ENCODE results near the gene KRT83. TPM values are rescaled to one million over a fixed set of nuclear protein-coding genes. Genes with fewer than 3 reads are reported as not detected.
A peak's percentile ranks its signal among the peaks of the same experiment; 100 is the strongest.
"Not testable (repeated sequence)": the region's sequence is repeated elsewhere in the genome, so short reads cannot be mapped to it uniquely, and the experiment has no call there.

KRT83 gene
- total and polyA plus RNA-seq, 12 donors, result not detected

DNA sequence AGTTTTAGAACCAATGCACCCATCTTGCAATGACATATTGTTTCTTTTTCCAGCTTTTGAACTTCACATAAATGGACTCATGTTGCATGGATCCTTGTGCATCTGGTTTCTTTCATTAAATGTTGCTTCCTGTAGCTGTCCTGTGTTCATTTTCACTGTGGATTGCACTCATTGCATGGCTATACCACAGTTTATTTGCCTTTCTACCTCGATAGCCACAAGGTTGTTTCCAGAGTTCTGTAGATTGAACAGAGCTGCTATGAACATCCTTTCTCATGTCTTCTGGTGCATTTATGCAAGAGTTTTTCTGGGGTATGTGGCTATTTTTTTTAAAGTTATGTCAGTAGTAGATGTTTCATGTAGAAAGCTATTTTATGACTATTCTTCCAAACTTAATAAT is 26.4 kb downstream of the KRT83 start:
- intact Hi-C loops (cut with DNase I), result no loop called here
- DNase-seq, result no peak
- 48 to 66% (median 52%) methylated on average over 1 of the region's 1 CpG for WGBS, 4 donors
- H3K36me3 ChIP-seq (replicated peaks in 1 of 2), result no peaks in the 10 kb centered on the region
- H3K27ac ChIP-seq, result no peak overlapping the region
- no peaks in the 10 kb centered on the region for H3K27me3 ChIP-seq
- H3K4me3 ChIP-seq, result no peak overlapping the region
- no peaks in the 10 kb centered on the region for H3K4me1 ChIP-seq (replicated peaks in 1 of 2)
- no peaks in the 10 kb centered on the region for H3K9me3 ChIP-seq (replicated peaks in 1 of 3)
- TF ChIP-seq CTCF (IDR thresholded peaks at IDR 0.05) (no peak), POLR2A (IDR thresholded peaks at IDR 0.05) (no peak)

DNA sequence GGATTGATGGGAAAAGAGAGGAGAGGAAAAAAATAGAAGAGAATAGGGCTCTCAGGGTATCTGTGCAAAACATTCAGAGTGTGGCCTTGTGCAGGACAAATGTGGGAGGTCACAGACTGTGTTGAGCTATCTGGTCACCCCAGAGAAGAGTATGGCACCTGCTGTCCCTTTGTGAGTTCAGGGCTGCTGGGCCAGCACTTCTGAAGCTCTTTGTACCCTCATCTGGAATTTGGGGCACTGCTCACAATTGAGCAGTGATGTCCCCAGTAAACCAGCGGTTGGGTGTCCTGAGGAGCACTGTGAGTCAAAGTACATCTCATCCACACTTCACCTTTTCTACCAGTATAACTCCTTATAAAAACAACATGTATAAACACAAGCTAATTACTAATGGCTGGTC is 27.3 kb downstream of the KRT83 start:
- TF ChIP-seq POLR2A (IDR thresholded peaks at IDR 0.05), result no peak
- no peak for TF ChIP-seq CTCF (IDR thresholded peaks at IDR 0.05)
- Histone ChIP-seq H3K9me3 (replicated peaks in 1 of 3) (no peaks in the 10 kb centered on the region), H3K4me1 (replicated peaks in 1 of 2) (no peaks in the 10 kb centered on the region), H3K27me3 (no peaks in the 10 kb centered on the region), H3K27ac (no peak overlapping the region), H3K4me3 (no peak overlapping the region), H3K36me3 (replicated peaks in 1 of 2) (no peaks in the 10 kb centered on the region)
- peak in 1 of 7 donors; percentile 34 for DNase-seq
- WGBS, 4 donors, result 73 to 95% (median 85%) methylated on average over 1 of the region's 1 CpG
- intact Hi-C loops (cut with DNase I), result no loop called here

DNA sequence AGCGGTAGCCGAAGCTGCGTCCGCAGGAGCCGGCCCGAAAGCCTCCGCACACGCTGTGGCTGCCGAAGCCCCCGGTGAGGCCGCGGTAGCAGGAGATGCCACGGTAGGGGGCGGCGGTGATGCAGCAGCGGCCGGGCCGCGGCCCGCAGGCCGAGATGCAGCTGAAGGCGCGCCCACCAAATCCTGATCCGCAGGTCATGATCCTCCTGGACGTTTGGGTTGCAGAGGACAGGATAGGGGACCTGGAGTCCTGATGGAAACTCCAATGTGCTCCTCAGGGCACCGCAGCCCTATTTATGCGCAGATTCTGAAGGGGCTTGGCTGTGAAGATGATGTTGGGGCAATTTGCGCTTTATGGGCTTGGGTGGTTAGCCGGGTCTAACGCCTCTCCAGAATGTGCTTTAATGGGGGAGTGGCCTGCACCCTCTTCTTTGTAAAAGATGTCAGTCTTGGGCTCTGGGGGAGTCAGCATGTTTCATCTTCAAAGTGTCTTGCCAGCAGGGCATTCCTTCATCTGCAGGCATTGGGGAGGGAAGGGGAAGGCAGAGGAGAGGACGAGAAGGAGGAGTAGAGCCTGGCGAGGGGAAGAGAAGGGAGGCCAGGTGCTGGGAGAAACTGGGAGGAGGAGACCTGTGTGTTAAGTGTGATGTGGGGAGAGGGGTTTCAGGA is 29.8 kb downstream of the KRT83 start, which contains the start of gene KRT81:
Gene KRT81 (minus strand): TSS at position 268 of the 669 bp plus-strand sequence. CDS start 69 bp downstream, at position 199.
- DNase-seq, result no peak
- Histone ChIP-seq H3K27ac (no peak within 1 kb of the TSS), H3K9me3 (replicated peaks in 1 of 3) (no peaks in the 10 kb centered on the region), H3K36me3 (replicated peaks in 1 of 2) (no peaks in the 10 kb centered on the region), H3K4me3 (no peak within 1 kb of the TSS), H3K4me1 (replicated peaks in 1 of 2) (no peaks in the 10 kb centered on the region), H3K27me3 (no peaks in the 10 kb centered on the region)
- intact Hi-C loops (cut with DNase I), result no loop called here
- 41 to 64% (median 56%) methylated on average over 7 to 23 of the region's 32 CpGs for WGBS, 4 donors
- no peak for TF ChIP-seq POLR2A (IDR thresholded peaks at IDR 0.05)

GRCh38 chr12:52290483-52291134 is 30.6 kb downstream of the KRT83 start:
- H3K9me3 ChIP-seq (replicated peaks in 1 of 3); DNase-seq; H3K27ac ChIP-seq; H3K36me3 ChIP-seq (replicated peaks in 1 of 2); H3K4me3 ChIP-seq; H3K27me3 ChIP-seq; H3K4me1 ChIP-seq (replicated peaks in 1 of 2); intact Hi-C loops (cut with DNase I): not testable (repeated sequence)
- WGBS, 4 donors, result no CpG with 5 or more reads among the region's 5 CpGs

DNA sequence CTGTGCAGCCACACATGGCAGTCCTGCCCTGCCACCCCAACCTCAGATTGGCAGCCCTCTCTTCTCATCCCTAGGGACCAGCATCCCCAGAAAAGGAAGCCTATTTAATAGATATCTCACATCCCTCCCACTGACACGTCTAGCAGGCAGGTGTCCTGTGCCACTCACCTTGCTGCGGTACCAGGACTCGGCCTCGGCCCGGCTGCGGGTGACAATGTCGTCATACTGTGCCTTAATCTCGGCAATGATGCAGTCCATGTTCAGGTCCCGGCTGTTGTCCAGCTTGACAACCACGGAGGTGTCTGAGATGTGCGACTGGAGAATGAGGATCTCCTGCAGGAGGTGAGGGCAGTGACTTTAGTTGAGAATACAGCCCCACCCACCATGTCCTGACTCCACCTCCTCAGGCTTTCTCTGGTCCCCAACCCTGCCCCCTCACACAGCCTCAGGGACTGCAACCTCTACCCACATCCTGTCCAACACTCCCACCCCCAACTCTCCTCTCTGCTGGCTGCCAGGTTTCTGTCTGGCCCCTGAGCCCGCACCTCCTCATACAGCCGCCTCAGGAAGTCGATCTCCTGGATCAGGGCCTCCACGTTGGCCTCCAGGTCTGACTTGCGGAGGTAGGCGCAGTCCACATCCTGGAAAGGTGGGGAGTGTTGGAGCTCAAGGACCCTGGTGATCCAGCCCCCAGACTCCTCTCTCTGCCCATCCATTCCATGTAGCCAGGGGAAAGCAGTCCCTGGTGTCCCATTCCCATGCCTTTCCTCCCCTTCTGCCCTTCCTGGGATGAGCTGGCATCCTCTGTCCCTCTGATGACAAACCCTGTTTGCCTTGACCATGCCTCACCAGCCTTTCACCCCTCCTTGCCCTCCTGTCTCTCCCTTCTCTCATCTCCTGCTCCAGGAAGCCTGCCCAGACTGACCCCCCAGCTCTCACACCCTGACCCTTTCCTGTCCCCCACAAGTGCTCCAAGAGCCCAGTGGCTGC is 33.1 kb downstream of the KRT83 start:
- H3K4me1 ChIP-seq (replicated peaks in 1 of 2); H3K36me3 ChIP-seq (replicated peaks in 1 of 2); H3K27ac ChIP-seq; H3K27me3 ChIP-seq; H3K9me3 ChIP-seq (replicated peaks in 1 of 3); intact Hi-C loops (cut with DNase I); H3K4me3 ChIP-seq: not testable (repeated sequence)
- peak in 1 of 7 donors; percentile 13 for DNase-seq
- WGBS, 4 donors, result 81 to 91% (median 86%) methylated on average over 13 to 17 of the region's 17 CpGs

DNA sequence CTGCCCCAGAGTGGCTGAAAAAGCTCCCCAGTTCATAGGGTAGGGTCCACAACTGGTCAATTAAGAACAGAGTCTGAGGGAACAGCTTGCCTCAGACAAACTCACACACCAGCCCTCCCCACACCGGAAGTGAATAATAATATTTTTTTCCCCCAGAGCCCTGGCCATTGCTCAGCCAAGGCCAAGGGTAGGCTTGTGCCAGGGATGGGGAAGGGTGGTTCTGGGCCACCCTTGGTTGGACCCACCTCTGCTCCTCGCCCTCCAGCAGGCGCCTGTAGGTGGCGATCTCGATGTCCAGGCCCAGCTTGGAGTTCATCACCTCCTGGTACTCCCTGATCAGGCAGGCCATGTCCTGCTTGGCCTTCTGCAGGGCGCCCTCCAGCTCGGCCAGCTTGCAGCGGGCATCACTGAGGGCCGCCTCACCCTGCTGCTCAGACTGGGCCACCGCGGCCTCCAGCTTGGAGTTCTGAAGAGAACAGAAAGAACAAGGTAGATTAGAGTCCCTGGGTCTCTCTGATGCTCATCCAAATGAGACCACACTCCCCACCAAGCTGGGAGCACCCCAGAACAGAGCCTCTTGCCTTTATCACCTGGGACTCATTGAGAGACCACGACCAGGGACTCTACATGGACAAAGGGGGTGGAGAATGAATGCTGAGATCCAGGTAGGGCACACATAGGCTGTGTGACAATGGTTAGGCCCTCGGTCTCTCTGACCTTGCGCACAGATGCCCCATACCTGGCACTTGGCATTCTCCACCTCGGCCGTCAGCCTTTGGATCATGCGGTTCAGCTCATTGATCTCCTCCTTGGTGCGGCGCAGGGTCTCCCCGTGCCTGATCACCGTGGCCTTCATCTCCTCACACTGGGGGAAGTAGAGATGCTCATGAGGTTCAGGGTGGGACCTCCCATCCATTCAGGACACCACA is 34.1 kb downstream of the KRT83 start:
- WGBS, 4 donors, result 89 to 97% (median 93%) methylated on average over 11 to 21 of the region's 21 CpGs
- H3K36me3 ChIP-seq (replicated peaks in 1 of 2); H3K27ac ChIP-seq; H3K4me3 ChIP-seq; H3K4me1 ChIP-seq (replicated peaks in 1 of 2); H3K27me3 ChIP-seq; intact Hi-C loops (cut with DNase I); H3K9me3 ChIP-seq (replicated peaks in 1 of 3): not testable (repeated sequence)
- peak in 1 of 7 donors; percentile 6 for DNase-seq
